Gastrocnemius medialis (tissue), 4 donors: ENCODE measurements around the gene IQUB.

Experiments
- CTCF ChIP-seq, 5 experiments: fragments of 450-650 bp in 3 of 5; fragments of 200-600 bp in 2 of 5; sonication (generic) in 2 of 5; IDR thresholded peaks in 4 of 5; conservative IDR thresholded peaks in 1 of 5; 1 replicate in 4 of 5; 2 replicates in 1 of 5; pipeline ENCODE4 v1.5.1; 2016 to 2019; ENCODE audit warnings: antibody characterized with exemption in 5 of 5, mild to moderate bottlenecking in 3 of 5, moderate library complexity in 3 of 5
- POLR2A ChIP-seq, 2 donors: fragments of 450-650 bp; IDR thresholded peaks; one replicate each; pipeline ENCODE4 v1.6.1; 2017; ENCODE audit warnings: antibody characterized with exemption in 2 of 2, mild to moderate bottlenecking in 2 of 2, moderate library complexity in 2 of 2

- TF ChIP-seq CTCF (IDR thresholded peaks at IDR 0.05 in 4 of 5, conservative IDR thresholded peaks at IDR 0.05 in 1 of 5) (no peak), POLR2A (IDR thresholded peaks at IDR 0.05) (no peak)
These were observed 50.2 kb downstream of the IQUB start for GRCh38 chr7:123484199-123484598.
